ENCODE results near the gene EPHB2.
A peak's percentile ranks its signal among the peaks of the same experiment; 100 is the strongest.

Gene EPHB2

GRCh38 chr1:22892789-22893188, 182.2 kb downstream of the EPHB2 start:
- no peak for DNase-seq

- no peak for DNase-seq
Observed at GRCh38 chr1:22893292-22893691, 182.7 kb downstream of the EPHB2 start.

- DNase-seq: no peak
Observed at GRCh38 chr1:22895357-22895756, 184.7 kb downstream of the EPHB2 start.

- DNase-seq: no peak
Observed at GRCh38 chr1:22896184-22896583, 185.5 kb downstream of the EPHB2 start.

- no peak for DNase-seq
Observed at GRCh38 chr1:22900451-22900850, 189.8 kb downstream of the EPHB2 start.

- DNase-seq: no peak
Observed at GRCh38 chr1:22903113-22903512, 192.5 kb downstream of the EPHB2 start.

GRCh38 chr1:22906968-22907367, 196.3 kb downstream of the EPHB2 start:
- DNase-seq: no peak

- DNase-seq: no peak
Observed at GRCh38 chr1:22907528-22907927, 196.9 kb downstream of the EPHB2 start.

GRCh38 chr1:22908880-22909426, 198.3 kb downstream of the EPHB2 start:
- DNase-seq: no peak

GRCh38 chr1:22910286-22910685, 199.6 kb downstream of the EPHB2 start:
- DNase-seq: no peak

- DNase-seq: no peak
Observed at GRCh38 chr1:22910986-22911651, 200.5 kb downstream of the EPHB2 start.

- no peak for DNase-seq
Observed at GRCh38 chr1:22912311-22912710, 201.7 kb downstream of the EPHB2 start.

GRCh38 chr1:22913421-22914141, 202.9 kb downstream of the EPHB2 start:
- DNase-seq: no peak

GRCh38 chr1:22914156-22914555, 203.5 kb downstream of the EPHB2 start:
- DNase-seq: no peak

GRCh38 chr1:22914633-22915217, 204.1 kb downstream of the EPHB2 start:
- DNase-seq: no peak

GRCh38 chr1:22915231-22915630, 204.6 kb downstream of the EPHB2 start:
- DNase-seq: no peak

- no peak for DNase-seq
Observed at GRCh38 chr1:22915816-22916470, 205.3 kb downstream of the EPHB2 start.

- peak; percentile 53 for DNase-seq
Observed at GRCh38 chr1:22916471-22916820, 205.8 kb downstream of the EPHB2 start.

- DNase-seq: no peak
Observed at GRCh38 chr1:22917989-22918388, 207.3 kb downstream of the EPHB2 start.

GRCh38 chr1:22918644-22919043, 208.0 kb downstream of the EPHB2 start:
- DNase-seq: no peak

GRCh38 chr1:22919341-22920025, 208.8 kb downstream of the EPHB2 start:
- no peak for DNase-seq

- DNase-seq: no peak
Observed at GRCh38 chr1:22920026-22920733, 209.5 kb downstream of the EPHB2 start.
